ENCODE measurements around the gene KCND2.

The KCND2 gene

GRCh38 chr7:120407010-120407409, 134.0 kb downstream of the KCND2 start:
- in situ Hi-C loops (cut with MboI; ENCODE audit: low sequenced_read_pairs, unreplicated experiment) = no loop called here
- TF ChIP-seq CTCF (IDR thresholded peaks at IDR 0.05; ENCODE audit: borderline replicate concordance, control extremely low read depth, extremely low read depth, insufficient read depth, missing control alignments) = no peak
- no peak for DNase-seq (ENCODE audit: low spot score)

GRCh38 chr7:120412139-120413050, 139.4 kb downstream of the KCND2 start:
- in situ Hi-C loops (cut with MboI; ENCODE audit: low sequenced_read_pairs, unreplicated experiment) = no loop called here
- no peak for TF ChIP-seq CTCF (IDR thresholded peaks at IDR 0.05; ENCODE audit: borderline replicate concordance, control extremely low read depth, extremely low read depth, insufficient read depth, missing control alignments)
- no peak for DNase-seq (ENCODE audit: low spot score)

- TF ChIP-seq CTCF (IDR thresholded peaks at IDR 0.05; ENCODE audit: borderline replicate concordance, control extremely low read depth, extremely low read depth, insufficient read depth, missing control alignments) = no peak
- in situ Hi-C loops (cut with MboI; ENCODE audit: low sequenced_read_pairs, unreplicated experiment) = no loop called here
- no peak for DNase-seq (ENCODE audit: low spot score)
Measured at GRCh38 chr7:120413164-120413563, 140.2 kb downstream of the KCND2 start.

GRCh38 chr7:120417244-120417979, 144.4 kb downstream of the KCND2 start:
- TF ChIP-seq CTCF (IDR thresholded peaks at IDR 0.05; ENCODE audit: borderline replicate concordance, control extremely low read depth, extremely low read depth, insufficient read depth, missing control alignments) = no peak
- DNase-seq (ENCODE audit: low spot score) = no peak
- in situ Hi-C loops (cut with MboI; ENCODE audit: low sequenced_read_pairs, unreplicated experiment) = no loop called here

- in situ Hi-C loops (cut with MboI; ENCODE audit: low sequenced_read_pairs, unreplicated experiment) = no loop called here
- peak; percentile 47 for DNase-seq (ENCODE audit: low spot score)
- no peak for TF ChIP-seq CTCF (IDR thresholded peaks at IDR 0.05; ENCODE audit: borderline replicate concordance, control extremely low read depth, extremely low read depth, insufficient read depth, missing control alignments)
Measured at GRCh38 chr7:120421151-120421651, 148.2 kb downstream of the KCND2 start.

GRCh38 chr7:120431016-120431415, 158.0 kb downstream of the KCND2 start:
- TF ChIP-seq CTCF (IDR thresholded peaks at IDR 0.05; ENCODE audit: borderline replicate concordance, control extremely low read depth, extremely low read depth, insufficient read depth, missing control alignments) = no peak
- in situ Hi-C loops (cut with MboI; ENCODE audit: low sequenced_read_pairs, unreplicated experiment) = no loop called here
- DNase-seq (ENCODE audit: low spot score) = no peak

Data from GM13976 (cell line).